ENCODE results near the gene CNTN4.

The CNTN4 gene

GRCh38 chr3:2921452-2921851 is 822.8 kb downstream of the CNTN4 start:
- DNase-seq (ENCODE audit: low read depth) = no peak
- no peak for TF ChIP-seq CTCF (IDR thresholded peaks at IDR 0.05; ENCODE audit: insufficient read depth, low read depth, low read length, missing control alignments)
- H3K4me3 ChIP-seq (ENCODE audit: low read depth, low read length) = no peak overlapping the region

GRCh38 chr3:2921903-2922302 is 823.2 kb downstream of the CNTN4 start:
- peak; percentile 68 for DNase-seq (ENCODE audit: low read depth)
- no peak overlapping the region for H3K4me3 ChIP-seq (ENCODE audit: low read depth, low read length)
- TF ChIP-seq CTCF (IDR thresholded peaks at IDR 0.05; ENCODE audit: insufficient read depth, low read depth, low read length, missing control alignments) = peak; percentile 42

GRCh38 chr3:2923390-2923789 is 824.7 kb downstream of the CNTN4 start:
- no peak for TF ChIP-seq CTCF (IDR thresholded peaks at IDR 0.05; ENCODE audit: insufficient read depth, low read depth, low read length, missing control alignments)
- no peak for DNase-seq (ENCODE audit: low read depth)
- no peak overlapping the region for H3K4me3 ChIP-seq (ENCODE audit: low read depth, low read length)

GRCh38 chr3:2927259-2927658 is 828.6 kb downstream of the CNTN4 start:
- DNase-seq (ENCODE audit: low read depth) = no peak
- no peak for TF ChIP-seq CTCF (IDR thresholded peaks at IDR 0.05; ENCODE audit: insufficient read depth, low read depth, low read length, missing control alignments)
- H3K4me3 ChIP-seq (ENCODE audit: low read depth, low read length) = no peak overlapping the region

GRCh38 chr3:2929574-2929973 is 830.9 kb downstream of the CNTN4 start:
- no peak overlapping the region for H3K4me3 ChIP-seq (ENCODE audit: low read depth, low read length)
- TF ChIP-seq CTCF (IDR thresholded peaks at IDR 0.05; ENCODE audit: insufficient read depth, low read depth, low read length, missing control alignments) = no peak
- no peak for DNase-seq (ENCODE audit: low read depth)

- no peak for TF ChIP-seq CTCF (IDR thresholded peaks at IDR 0.05; ENCODE audit: insufficient read depth, low read depth, low read length, missing control alignments)
- no peak overlapping the region for H3K4me3 ChIP-seq (ENCODE audit: low read depth, low read length)
- no peak for DNase-seq (ENCODE audit: low read depth)
Measured at GRCh38 chr3:2931265-2931664, 832.6 kb downstream of the CNTN4 start.

- no peak for DNase-seq (ENCODE audit: low read depth)
- no peak overlapping the region for H3K4me3 ChIP-seq (ENCODE audit: low read depth, low read length)
- TF ChIP-seq CTCF (IDR thresholded peaks at IDR 0.05; ENCODE audit: insufficient read depth, low read depth, low read length, missing control alignments) = no peak
Measured at GRCh38 chr3:2934541-2934940, 835.9 kb downstream of the CNTN4 start.
